Left ventricle myocardium superior (tissue), 1 donor: ENCODE data around the gene EIF4A2. TPM values are rescaled to one million over a fixed set of nuclear protein-coding genes. Genes with fewer than 3 reads are reported as not detected.

Source experiments
- ATAC-seq: fragments of 200-7000 bp; cut with Tn5 transposase; one replicate; pipeline ENCODE4 v1.9.1; 2020; ENCODE audit warnings: mild to moderate bottlenecking, moderate library complexity
- DNase-seq: peaks from one replicate; pipeline ENCODE4 v3.0.0-alpha.2; 2020
- intact Hi-C: fragments of 100-400 bp; cut with micrococcal nuclease; formaldehyde crosslinking; loops from one replicate; pipeline ENCODE4 v1.11.0; 2022
- long read RNA-seq: library from polyadenylated mRNA; unstranded; transcript quantifications from one replicate; pipeline ENCODE4 v2.0.0, GENCODE V29; 2021
- total RNA-seq: library from RNA; stranded (reverse); fragmentation: NEBNext Ultra II Directional; extraction: Animal tissue kit (Norgen Biotek cat#: 25700); gene quantifications from one replicate; pipeline ENCODE4 v1.2.1, GENCODE V29; 2021
- donor health status: DM: no; HTN: yes; CAD: no; lungs with severe emphysema.

The EIF4A2 gene
- 455 TPM for total RNA-seq
- long read RNA-seq, transcript EIF4A2-205 (11 exons, 1,889 nt): minor isoform, 175 of 878 reads
- long read RNA-seq, transcript EIF4A2-201 (11 exons, 1,919 nt): major isoform, 625 of 878 reads
- long read RNA-seq, partial matches to known transcripts: 34 of 878 reads
- long read RNA-seq, other reads (novel, unspliced or antisense): 38 of 878 reads

GRCh38 chr3:186783058-186783730, at the start of gene EIF4A2:
EIF4A2 (plus strand) TSS chr3:186783577; CDS start chr3:186783611, 34 bp downstream.
- DNase-seq: peak; percentile 93
- peak; percentile 88 for ATAC-seq
- intact Hi-C loops: no loop called here

- DNase-seq (no peak), ATAC-seq (no peak)
- intact Hi-C loops: no loop called here
These were observed 40.6 kb upstream of the EIF4A2 start for GRCh38 chr3:186742618-186743380.

- no peak for ATAC-seq
- DNase-seq: no peak
- intact Hi-C loops: no loop called here
These were observed 39.7 kb upstream of the EIF4A2 start for GRCh38 chr3:186743666-186744065.

- intact Hi-C loops: no loop called here
- peak; percentile 36 for DNase-seq
- ATAC-seq: peak; percentile 78
These were observed 37.4 kb upstream of the EIF4A2 start for GRCh38 chr3:186746008-186746407.

GRCh38 chr3:186750316-186750715, 33.1 kb upstream of the EIF4A2 start:
- ATAC-seq (no peak), DNase-seq (no peak)
- intact Hi-C loops: loop anchor here (5.0 kb wide), 1 partner anchor 133 kb away; no protein-coding TSS in a partner anchor

GRCh38 chr3:186751480-186751879, 31.9 kb upstream of the EIF4A2 start:
- no peak for DNase-seq
- intact Hi-C loops: loop anchor here (5.0 kb wide), 1 partner anchor 134 kb away; no protein-coding TSS in a partner anchor
- no peak for ATAC-seq

GRCh38 chr3:186754006-186754405, 29.4 kb upstream of the EIF4A2 start:
- intact Hi-C loops: loop anchor here (5.0 kb wide), 1 partner anchor 137 kb away; no protein-coding TSS in a partner anchor
- ATAC-seq (no peak), DNase-seq (no peak)

GRCh38 chr3:186754871-186755270, 28.5 kb upstream of the EIF4A2 start:
- intact Hi-C loops: loop anchor here (5.0 kb wide), 1 partner anchor 138 kb away; no protein-coding TSS in a partner anchor
- ATAC-seq (no peak), DNase-seq (no peak)

- intact Hi-C loops: no loop called here
- DNase-seq (no peak), ATAC-seq (no peak)
These were observed 26.2 kb upstream of the EIF4A2 start for GRCh38 chr3:186757214-186757613.

GRCh38 chr3:186757686-186758220, 25.6 kb upstream of the EIF4A2 start:
- intact Hi-C loops: no loop called here
- ATAC-seq (no peak), DNase-seq (no peak)

- DNase-seq (no peak), ATAC-seq (no peak)
- intact Hi-C loops: no loop called here
These were observed 24.0 kb upstream of the EIF4A2 start for GRCh38 chr3:186759231-186759930.

GRCh38 chr3:186760141-186760833, 23.1 kb upstream of the EIF4A2 start:
- no peak for DNase-seq
- no peak for ATAC-seq
- intact Hi-C loops: no loop called here

GRCh38 chr3:186760897-186761447, 22.4 kb upstream of the EIF4A2 start:
- DNase-seq: no peak
- intact Hi-C loops: no loop called here
- ATAC-seq: no peak

- DNase-seq (no peak), ATAC-seq (peak; percentile 45)
- intact Hi-C loops: no loop called here
These were observed 11.1 kb upstream of the EIF4A2 start for GRCh38 chr3:186772281-186772694.

GRCh38 chr3:186772701-186773417, 10.5 kb upstream of the EIF4A2 start:
- ATAC-seq (peak; percentile 90), DNase-seq (peak; percentile 78)
- intact Hi-C loops: no loop called here

- ATAC-seq (no peak), DNase-seq (no peak)
- intact Hi-C loops: no loop called here
These were observed 7.4 kb upstream of the EIF4A2 start for GRCh38 chr3:186775999-186776398.

- ATAC-seq (no peak), DNase-seq (no peak)
- intact Hi-C loops: no loop called here
These were observed 4.2 kb upstream of the EIF4A2 start for GRCh38 chr3:186779204-186779603.
